Vagina (tissue), 2 donors: ENCODE results near the gene FAM98B.

Experiments
- CTCF ChIP-seq, 3 experiments: fragments of 450-650 bp in 2 of 3; fragments of 200-600 bp in 1 of 3; sonication (generic) in 1 of 3; IDR thresholded peaks; one replicate each; pipeline ENCODE4 v1.5.1; 2017 to 2019; ENCODE audit warnings: antibody characterized with exemption in 3 of 3, mild to moderate bottlenecking in 2 of 3, moderate library complexity in 2 of 3
- POLR2A ChIP-seq, 2 donors: fragments of 450-650 bp; IDR thresholded peaks; one replicate each; pipeline ENCODE4 v1.6.1; 2017; ENCODE audit warnings: antibody characterized with exemption in 2 of 2, mild to moderate bottlenecking in 2 of 2, moderate library complexity in 2 of 2
- POLR2AphosphoS5 ChIP-seq, 2 donors: sonication (generic); formaldehyde crosslinking; IDR thresholded peaks; one replicate each; pipeline ENCODE4 v1.9.0; 2017; ENCODE audit warnings: antibody characterized with exemption in 2 of 2, mild to moderate bottlenecking in 2 of 2, low read depth in 1 of 2; ENCODE audit not compliant: insufficient read depth in 1 of 2

DNA sequence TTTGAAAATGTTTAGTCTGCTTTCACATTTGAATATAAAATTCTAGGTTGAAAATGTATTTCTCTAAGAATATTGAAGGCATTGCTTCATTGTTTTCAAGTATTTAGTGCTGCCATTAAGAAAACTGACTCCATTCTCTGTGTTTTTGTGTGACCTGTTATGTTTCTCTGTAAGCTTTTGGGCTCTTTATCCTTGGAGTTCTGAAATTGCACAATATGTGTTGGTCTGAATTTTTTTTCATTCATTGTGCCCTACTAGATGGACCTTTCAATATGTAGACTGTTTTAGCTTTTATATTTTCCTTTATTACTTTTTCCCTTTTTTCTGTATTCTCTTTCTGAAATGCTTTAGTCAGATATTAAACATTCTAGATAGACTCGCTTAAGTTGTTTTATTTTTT, 22.2 kb downstream of the FAM98B start:
- no peak for TF ChIP-seq CTCF (IDR thresholded peaks at IDR 0.05)
- no peak for TF ChIP-seq POLR2A (IDR thresholded peaks at IDR 0.05)
- no peak for TF ChIP-seq POLR2AphosphoS5 (IDR thresholded peaks at IDR 0.05; ENCODE audit: insufficient read depth in 1 of 2, low read depth in 1 of 2)
